GM21515 (cell line): ENCODE measurements around the gene STAC3.

Source experiments
- ATAC-seq: cut with Tn5 transposase; IDR thresholded peaks from one replicate; pipeline ENCODE4 v1.9.1; 2021; ENCODE audit not compliant: unreplicated experiment

Gene STAC3

DNA sequence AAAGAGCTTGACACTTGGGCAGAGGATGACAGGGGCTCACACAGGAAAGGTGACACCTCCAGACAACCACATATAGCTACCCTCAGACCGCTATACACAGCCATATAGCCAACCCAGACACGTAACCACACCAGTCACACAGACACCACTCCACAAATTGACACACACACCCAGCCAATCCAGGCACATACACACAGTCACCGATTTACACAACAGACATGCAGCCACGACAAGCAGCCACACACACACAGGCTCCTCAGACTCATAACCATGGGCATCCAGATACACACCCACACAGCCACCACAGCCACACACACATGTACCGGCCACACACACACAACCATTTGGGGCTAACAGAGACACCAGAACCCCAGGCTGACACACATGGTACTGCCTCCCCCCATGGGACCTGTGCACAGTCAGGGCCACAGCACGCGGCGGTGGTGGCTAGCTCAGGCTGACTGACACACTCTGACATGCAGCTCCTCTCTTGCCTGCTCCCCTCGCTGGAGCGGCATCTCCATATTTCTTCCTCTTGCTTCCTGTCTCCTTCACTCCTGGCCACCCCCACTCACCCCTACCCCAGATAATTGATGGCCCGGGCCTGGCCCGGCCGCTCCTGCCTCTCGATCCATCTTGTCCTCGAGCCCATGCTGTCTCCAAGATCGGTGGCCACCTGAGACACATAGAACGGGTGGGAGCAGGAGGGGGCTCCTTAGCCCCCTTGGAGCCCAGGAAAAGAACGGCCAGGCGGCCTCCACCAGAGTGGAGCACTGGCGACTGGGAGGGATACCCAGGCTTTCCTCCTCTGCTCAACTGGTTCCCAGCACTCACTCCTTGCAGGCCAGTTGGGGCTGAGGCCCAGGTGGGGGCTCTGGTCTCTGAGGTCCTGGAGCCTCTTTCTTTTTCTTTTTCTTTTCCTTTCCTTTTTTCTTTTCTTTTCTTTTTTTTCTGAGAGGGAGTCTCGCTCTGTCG is 27.5 kb downstream of the STAC3 start:
- ATAC-seq, result no peak

DNA sequence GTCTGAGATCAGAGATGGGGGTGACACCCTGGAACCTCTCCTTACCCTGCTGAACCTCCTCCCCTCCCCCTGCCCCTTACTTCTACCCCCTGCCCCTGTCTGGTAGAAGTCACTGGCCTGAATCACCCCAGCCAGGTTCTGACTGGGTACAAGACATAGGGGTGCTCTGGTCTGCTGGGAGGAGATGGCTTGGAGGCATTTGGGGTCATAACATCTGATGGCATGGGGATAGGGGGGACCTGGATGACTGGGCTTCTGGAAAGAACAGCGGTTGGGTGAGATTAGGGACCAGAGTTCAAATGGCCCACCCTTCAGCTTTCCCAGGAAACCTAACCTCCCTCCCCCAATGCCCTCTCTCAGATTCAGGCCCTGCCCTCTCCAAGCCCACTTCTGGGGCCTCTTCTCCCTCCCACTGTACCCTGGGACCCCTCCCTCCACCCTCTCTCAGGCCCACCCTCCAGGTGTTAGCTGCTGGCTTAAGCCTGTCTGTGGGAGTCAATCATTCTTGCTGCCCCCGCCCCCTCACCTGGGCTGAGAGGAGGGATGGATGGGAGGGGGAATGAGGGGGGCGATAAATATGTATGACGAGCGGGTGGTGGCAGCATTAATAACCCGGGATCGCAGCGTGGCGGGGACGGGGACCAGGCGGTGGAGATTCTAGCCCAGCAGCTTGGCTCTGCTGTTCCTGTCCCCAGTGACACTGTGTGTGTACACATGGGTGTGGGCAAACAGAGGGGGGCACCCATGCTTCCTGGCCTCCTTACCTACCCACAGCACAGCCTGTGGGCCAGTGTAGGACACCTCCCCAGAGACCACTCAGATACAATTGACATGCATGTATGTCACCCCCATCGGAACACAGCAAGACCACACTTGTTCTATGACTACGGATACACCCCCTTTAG is 28.4 kb downstream of the STAC3 start:
- no peak for ATAC-seq

DNA sequence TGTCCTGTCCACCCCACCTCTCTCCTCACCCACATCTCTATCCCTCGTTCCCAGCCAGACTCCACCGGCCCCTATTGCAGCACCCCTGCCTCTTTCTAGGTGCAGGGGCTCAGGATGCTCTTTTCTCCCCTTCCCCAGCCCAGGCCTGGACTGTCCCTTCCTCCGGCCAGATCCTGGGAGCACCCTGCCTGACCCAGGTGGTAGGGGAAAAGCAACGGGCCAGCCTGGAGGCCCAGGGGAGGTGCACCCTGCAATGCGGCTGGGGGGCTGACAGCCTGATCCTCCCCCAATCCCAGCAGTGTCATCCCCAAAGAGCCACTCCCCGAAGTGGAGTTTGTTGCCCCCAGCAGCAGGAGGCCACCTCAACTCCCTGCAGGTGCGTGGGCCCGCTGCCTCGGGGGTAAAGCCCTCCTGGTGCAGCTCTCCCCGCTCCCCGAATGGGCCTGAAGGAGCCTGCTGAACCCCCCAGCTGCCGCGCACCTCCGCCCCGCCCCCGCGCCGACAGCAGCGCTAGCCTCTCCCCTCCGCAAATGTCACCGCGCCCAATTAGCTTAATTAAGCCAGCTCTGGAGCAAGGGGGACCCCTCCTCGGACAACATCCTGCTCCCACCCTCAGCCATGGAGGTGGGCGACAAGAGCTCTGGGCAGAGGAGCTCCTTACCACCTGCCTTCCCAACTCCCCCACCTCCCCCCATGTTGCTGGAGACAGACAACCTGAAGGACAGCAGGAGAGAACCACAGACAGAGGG is 29.6 kb downstream of the STAC3 start:
- no peak for ATAC-seq

DNA sequence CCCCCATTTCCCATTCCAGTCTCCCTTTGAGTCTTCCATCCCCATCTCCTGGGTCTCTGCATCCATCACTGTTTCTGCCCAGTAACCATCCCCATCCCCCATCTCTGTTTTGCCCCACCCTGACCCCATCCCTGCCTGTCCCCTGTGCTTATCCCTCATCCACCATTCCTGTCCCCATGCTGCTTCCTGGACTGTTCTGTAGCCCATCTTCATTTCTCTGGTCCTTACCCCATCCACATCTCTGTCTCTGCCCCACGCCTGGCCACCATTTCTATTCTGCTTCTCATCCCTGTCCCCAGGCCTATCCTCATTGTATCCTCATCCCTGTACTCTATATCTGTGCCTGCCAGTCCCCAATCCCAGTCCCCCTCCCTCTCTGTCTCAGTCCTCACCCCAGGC is 30.2 kb downstream of the STAC3 start:
- ATAC-seq, result no peak

DNA sequence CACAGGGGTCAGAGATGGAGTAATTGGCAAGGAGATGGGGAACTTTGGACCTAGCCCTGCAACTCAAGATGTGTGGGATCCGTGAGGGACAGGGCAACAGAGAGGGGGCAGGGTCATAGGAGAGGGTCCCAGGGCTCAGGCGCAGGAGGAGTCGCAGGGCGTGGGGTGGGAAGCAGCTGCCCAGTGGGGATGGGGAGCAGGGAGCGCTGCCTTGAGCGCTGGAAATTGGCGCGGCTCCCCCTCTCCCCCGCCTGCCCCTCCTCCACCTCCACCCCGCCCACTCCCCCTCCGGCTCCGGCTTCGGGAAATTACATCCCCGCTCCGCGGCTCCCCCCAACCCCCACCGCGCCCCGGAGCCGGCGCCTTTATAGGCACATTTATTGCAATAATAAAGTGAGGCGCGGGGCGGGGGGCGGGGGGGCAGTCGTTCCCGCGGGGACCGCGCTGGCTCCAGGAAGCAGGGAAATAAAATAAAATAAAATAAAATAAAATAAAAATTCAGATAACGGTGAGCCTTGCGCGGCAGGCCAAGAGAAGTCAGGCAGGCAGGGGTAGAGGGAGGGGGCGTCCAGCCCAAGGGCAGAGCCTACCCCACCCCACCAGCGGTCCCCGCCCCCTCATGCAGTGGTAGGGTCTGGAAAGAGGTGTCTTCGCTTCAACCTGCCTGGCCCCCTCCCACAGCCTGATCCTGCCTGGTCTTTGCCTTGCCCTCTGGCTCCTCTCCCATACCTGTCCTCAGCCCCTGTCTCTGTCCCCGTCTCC is 30.8 kb downstream of the STAC3 start:
- ATAC-seq, result no peak

DNA sequence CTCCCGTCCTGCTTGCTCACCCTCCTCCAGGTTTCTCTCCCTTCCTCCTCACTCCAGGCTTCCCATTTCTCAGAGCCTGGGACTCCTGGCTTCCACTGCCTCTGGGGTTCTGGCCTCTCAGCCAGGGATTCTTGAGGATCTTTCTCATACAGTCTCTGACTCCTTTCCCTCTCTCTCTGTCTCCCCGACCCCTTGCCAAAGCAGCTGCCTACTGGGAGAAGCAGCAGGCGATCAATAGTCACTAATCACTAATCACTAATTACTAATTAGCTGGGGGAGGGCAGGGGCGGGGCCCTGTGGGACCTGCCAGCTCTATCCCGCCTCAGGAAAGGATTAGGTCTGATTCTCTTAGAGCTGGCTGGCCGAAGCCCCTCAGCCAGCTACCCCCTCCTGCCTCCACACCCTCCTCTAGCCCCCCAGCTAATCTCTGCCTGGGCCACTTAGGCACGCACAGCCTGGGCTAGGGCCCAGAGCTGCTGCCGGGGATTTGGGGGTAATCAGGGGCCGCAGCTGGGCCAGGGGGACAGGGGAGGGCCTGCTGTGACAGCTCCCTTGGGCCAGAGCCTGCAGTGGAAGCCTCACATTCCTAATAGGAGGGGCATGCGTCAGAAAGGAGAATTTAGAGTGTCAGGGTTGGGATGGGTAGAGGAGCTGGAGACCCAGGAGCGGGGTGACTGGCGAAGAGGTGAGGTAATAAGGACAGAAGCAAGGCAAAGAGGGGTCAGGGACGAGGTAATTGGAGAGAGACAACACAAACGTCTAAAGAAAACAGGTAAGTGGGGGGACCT is 31.6 kb downstream of the STAC3 start:
- no peak for ATAC-seq

DNA sequence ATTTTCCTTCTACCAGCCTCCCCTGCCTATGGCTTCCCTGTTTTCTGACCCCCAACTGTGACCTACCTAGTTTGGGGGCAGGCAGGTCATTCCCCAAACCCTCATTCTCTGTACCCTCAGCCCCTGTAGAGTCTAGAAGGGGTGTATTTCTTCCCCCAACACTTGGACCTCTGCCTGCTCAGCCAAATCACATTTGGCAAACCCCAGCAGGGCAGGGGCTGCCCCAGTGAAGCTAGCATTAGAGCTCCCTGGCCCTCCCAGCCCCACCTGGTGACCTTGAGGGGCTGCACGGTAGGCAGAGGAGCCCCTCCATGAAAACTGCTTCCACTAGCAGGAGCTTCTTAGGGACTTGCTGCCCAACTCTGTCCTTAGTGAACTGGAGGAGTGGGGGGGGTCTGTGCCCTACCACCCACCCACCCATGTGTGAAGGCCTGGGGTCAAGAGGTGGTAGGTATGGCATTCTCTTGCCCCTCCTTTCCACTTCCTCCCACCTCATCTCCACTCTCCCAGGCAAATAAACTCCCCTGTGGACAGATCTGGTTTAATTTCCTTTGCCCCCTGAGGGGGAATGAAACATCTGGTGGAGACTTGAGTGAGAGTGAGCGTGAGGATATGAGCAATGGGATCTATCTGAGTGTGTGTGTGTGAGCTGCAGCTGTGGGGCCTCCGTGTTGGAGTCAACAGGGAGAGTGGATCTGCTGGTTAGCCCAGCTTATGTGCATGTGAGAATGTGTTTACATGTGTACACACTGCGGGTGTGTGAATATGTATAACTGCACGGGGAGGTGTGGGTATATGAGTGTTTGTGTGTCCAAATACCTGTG is 32.7 kb downstream of the STAC3 start:
- no peak for ATAC-seq

DNA sequence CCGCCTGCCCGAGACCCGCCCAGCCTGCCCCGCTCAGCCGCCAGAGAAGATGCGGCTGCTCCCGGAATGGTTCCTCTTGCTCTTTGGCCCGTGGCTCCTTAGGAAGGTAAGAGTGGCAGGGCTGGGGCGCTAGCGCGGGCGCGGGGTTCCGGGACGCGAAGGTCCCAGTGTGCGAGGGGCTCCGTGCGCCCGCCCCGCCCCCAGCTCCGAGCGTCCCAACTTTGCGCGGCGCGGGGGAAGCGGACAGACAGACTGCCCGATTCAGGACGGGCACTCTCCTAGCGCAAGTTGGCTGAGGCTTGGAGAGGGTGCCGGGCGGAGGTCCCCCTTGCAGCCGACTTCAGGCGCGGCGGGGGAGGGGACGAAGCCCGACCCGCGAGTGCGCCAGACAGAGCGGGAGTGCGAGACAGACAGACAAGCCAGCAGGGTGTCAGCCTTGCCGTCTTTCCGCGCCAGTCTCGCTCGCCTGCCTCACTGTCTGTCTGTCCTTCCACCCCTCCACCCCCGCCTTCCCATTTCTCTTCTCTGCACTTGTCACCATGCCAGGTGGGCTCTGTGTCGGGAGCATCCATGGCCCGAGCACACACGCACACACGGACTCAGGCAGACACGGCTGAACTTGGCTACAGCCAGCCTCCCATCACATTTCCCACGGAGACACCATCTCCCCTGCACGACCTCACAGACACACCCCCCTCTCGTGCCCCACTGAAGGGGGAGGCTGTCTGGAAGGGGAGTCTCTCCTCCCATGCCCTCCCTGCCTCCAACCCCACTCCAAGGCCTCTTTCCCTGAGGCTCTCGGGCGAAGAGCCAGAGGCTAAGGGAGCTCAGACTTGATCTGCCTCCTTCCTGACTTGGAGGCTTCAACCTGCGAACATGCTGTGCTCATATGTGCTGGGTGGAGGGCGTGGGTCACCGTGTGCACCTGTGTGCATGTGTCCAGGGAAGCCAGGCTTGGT is 33.8 kb downstream of the STAC3 start:
- no peak for ATAC-seq

DNA sequence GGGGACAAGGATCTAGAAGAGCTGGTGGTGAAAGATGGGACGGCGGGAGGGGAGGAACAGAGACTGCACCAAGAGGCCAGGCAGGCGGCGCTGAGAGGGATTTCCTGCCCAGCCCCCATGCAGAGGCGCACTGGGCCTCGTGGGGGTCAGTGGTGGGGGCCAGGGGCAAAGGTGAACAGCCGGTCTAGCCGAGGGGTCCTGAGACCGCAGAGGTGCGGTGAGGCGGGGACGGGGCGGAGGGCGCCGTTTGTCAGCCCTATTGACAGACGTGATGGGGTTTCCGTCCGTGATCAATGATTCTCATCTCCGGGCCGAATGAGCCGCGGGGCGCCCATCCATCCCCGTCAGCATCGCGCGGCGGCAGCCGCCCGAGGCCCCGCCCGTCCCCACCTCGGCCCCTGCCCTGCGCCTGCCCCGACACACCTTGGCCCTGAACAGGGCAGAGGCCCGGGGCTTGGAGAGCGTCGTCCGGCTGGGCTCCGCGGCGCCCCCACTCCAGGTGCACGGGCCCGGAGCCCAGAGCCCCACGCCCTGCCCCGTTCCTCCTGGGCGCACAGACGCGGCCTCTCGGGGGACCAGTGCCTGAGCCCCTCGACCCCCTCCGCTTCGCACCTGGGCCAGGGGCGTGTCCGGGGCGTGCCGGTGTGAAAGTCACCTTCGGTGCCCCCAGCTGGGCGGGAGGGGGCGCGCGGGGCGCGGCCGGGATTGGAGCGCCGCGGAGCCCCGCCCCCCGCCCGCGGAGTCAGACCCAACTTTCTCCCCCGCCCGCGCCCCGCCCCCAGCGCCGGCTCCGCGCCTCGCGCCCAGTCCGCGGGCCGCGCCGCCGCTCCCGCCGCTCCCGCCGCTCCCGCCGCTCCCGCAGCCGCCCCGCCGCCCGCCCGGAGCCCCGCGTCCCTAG is 34.7 kb downstream of the STAC3 start, which contains the start of gene NXPH4:
Gene NXPH4 (plus strand): TSS at position 781 of the 898 bp plus-strand sequence. CDS start 176 bp downstream, outside the sequence.
- no peak for ATAC-seq

DNA sequence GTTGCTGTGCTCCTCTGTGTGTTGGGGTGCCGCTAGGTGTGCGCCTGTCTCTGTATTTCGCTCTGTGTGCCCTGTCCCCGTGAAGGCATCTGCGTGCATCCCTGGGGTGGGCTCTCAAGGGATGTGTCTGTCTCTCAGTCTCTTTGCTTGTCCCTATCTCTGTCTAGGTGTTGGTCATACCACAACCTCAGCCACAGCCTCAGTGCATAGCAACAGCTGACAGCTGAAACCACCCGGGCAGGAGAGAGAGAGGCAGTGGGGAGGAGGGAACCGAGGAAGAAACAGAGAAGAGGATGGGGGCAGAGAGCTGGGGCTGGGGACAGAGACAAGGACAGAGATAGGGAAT is 35.3 kb downstream of the STAC3 start:
- ATAC-seq, result no peak

DNA sequence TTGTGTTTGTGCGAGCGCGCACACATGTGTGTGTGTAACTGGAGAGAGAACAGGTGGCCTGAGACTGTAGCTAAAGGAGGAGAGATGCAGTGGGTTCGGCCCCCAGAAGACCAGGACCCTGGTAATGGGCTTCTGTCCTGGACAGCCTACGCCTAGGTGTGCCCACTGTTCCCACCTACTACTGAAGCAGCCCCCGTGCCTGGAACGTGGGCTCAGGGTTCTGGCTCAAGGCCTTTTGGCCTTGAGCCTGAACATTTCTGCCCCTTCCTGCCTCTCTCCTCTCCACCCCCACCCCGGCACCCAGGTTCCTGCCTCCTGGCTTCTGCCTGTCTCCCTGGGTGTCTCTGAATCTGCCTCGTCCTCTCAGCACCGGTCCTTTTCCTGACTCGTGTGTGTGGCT is 35.9 kb downstream of the STAC3 start:
- ATAC-seq, result no peak

DNA sequence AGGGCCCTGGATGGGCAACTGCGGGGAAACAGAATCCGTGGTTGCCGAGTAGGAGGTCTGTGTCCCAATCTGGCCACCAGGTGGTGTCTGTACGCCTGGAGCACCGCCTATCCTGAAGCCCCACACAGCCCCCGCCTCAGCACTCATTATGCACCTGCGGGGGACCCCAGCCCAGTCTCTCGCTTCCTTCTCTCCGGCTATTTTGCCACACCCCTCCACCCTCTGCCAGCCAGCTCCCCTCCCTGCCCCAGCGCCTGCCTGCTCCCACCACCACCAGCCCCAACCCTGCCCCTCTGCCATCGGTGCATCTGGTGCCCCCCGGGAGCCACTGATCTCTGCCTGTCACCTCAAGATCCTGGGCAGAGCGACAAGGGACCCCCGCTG is 36.6 kb downstream of the STAC3 start:
- no peak for ATAC-seq

DNA sequence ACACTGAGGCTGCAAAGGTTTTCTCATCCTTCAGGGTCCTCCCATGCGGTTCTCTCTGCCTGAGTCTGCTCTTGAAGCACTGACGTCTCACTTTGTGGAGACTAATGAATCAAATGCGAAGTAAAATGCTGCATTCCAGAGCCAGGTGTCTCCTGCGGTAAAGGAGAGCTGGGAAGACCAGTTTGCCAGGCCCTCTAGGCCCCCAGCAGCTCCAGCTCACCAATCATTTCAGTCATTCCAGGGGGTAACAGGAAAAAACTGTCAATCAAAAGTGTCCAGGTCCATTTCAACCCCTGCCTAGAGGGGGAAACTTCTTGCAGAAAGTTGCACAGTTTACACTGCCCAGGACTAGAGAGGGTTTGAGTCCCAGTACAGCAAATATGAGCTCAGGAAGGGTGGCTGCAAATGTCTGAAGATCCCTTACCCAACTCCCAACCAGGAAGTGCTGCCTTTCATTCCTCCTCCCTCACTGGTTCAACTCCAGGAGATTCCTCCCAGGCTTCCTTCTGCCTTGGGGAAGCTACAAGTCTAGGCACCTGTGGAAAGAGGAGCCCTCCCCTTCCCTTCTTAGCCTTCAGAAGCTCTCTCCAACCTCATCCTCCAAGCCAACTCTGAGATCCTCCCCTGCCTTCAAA is 37.1 kb downstream of the STAC3 start:
- ATAC-seq, result no peak

DNA sequence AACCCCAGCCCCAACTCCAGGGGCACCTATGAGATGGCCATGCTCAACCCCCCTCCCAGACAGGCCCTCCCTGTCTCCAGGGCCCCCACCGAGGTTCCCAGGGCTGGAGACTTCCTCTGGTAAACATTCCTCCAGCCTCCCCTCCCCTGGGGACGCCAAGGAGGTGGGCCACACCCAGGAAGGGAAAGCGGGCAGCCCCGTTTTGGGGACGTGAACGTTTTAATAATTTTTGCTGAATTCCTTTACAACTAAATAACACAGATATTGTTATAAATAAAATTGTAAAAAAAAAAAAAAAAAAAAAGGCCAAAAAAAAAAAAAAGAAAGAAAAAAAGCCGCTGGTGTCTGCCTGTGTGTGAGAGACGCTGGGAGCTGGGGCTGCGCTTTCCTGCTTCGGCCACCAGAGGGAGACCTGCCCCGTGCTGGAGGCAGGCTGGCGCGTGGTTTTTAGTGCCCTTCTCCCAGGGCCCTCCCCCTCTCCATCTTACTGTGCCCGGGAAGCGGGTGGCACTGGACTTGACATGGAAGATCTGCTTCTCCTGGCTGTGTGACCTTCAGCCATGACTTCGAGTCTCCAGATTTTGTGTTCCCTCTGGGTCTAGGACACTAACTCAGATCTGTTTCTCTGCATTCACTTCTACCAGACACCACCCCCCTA is 37.8 kb downstream of the STAC3 start:
- ATAC-seq, result peak; percentile 44

DNA sequence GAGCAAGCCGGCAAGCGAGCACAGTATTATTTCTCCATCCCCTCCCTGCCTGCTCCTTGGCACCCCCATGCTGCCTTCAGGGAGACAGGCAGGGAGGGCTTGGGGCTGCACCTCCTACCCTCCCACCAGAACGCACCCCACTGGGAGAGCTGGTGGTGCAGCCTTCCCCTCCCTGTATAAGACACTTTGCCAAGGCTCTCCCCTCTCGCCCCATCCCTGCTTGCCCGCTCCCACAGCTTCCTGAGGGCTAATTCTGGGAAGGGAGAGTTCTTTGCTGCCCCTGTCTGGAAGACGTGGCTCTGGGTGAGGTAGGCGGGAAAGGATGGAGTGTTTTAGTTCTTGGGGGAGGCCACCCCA is 38.3 kb downstream of the STAC3 start:
- ATAC-seq, result no peak
